Measurements from ENCODE around the gene CECR2. TPM values are rescaled to one million over a fixed set of nuclear protein-coding genes. Genes with fewer than 3 reads are reported as not detected.
"Not testable (repeated sequence)": the region's sequence is repeated elsewhere in the genome, so short reads cannot be mapped to it uniquely, and the experiment has no call there.

Gene CECR2
- total and polyA plus RNA-seq, 2 donors from 2014 or later, result 0.58 to 3.4 TPM

- H3K27ac ChIP-seq (ENCODE audit: low read depth in 2 of 2, low read length in 2 of 2), result no peak overlapping the region
- FAIRE-seq, result no peak
Measured at GRCh38 chr22:17422736-17423343, 53.6 kb downstream of the CECR2 start.

DNA sequence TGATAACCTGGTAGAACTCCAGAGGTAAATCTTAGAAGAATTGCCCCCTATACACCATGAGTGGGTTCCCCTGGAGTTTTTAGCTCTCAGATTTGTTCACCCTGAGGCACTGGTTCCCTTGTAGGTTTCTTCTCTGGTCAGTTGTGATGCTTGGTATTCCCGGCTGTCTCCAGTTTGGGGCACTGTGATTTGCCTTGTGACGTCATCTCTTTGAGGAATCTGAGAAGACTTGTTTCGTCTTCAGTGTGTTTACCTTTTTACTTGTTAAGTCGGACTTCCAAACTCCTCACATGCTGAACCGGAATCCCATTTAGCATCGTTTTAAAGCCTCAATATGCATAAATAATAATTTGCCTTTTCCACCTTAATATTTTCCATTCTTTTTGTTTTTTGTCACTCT is 54.4 kb downstream of the CECR2 start:
- peak in 1 of 5 donors; percentile 38 for DNase-seq

More at GRCh38 chr22:17422736-17423343, 53.6 kb downstream of the CECR2 start:
- TF ChIP-seq, protein P1, sequence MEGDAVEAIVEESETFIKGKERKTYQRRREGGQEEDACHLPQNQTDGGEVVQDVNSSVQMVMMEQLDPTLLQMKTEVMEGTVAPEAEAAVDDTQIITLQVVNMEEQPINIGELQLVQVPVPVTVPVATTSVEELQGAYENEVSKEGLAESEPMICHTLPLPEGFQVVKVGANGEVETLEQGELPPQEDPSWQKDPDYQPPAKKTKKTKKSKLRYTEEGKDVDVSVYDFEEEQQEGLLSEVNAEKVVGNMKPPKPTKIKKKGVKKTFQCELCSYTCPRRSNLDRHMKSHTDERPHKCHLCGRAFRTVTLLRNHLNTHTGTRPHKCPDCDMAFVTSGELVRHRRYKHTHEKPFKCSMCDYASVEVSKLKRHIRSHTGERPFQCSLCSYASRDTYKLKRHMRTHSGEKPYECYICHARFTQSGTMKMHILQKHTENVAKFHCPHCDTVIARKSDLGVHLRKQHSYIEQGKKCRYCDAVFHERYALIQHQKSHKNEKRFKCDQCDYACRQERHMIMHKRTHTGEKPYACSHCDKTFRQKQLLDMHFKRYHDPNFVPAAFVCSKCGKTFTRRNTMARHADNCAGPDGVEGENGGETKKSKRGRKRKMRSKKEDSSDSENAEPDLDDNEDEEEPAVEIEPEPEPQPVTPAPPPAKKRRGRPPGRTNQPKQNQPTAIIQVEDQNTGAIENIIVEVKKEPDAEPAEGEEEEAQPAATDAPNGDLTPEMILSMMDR (IDR thresholded peaks at IDR 0.05; ENCODE audit: borderline replicate concordance, extremely low read depth, insufficient read depth), result no peak
- intact Hi-C loops (cut with DNase I), result no loop called here
- no peaks in the 10 kb centered on the region for H3K9me3 ChIP-seq (ENCODE audit: control insufficient read depth in 2 of 3, insufficient read depth in 1 of 3, low read length in 3 of 3)
- H3K9ac ChIP-seq (ENCODE audit: low read length in 3 of 3), result no peak overlapping the region
- no peak overlapping the region for H3K4me3 ChIP-seq (ENCODE audit: low read length in 3 of 3)
- H3K36me3 ChIP-seq (ENCODE audit: control insufficient read depth in 2 of 3, insufficient read depth in 3 of 3, low read length in 3 of 3), result no peaks in the 10 kb centered on the region
- H3K4me1 ChIP-seq (ENCODE audit: control insufficient read depth in 2 of 3, insufficient read depth in 2 of 3, low read depth in 1 of 3, low read length in 3 of 3), result no peaks in the 10 kb centered on the region
- peak in 1 of 5 donors; percentile 49 for DNase-seq
- H3K27me3 ChIP-seq (ENCODE audit: control insufficient read depth, insufficient read depth, low read length), result no peaks in the 10 kb centered on the region

GRCh38 chr22:17427528-17427927 is 58.3 kb downstream of the CECR2 start:
- H3K9ac ChIP-seq (ENCODE audit: low read length in 3 of 3); H3K27ac ChIP-seq (ENCODE audit: low read depth in 2 of 2, low read length in 2 of 2); H3K4me3 ChIP-seq (ENCODE audit: low read length in 3 of 3); DNase-seq; FAIRE-seq; intact Hi-C loops (cut with DNase I); H3K36me3 ChIP-seq (ENCODE audit: control insufficient read depth in 2 of 3, insufficient read depth in 3 of 3, low read length in 3 of 3); H3K4me1 ChIP-seq (ENCODE audit: control insufficient read depth in 2 of 3, insufficient read depth in 2 of 3, low read depth in 1 of 3, low read length in 3 of 3); H3K27me3 ChIP-seq (ENCODE audit: control insufficient read depth, insufficient read depth, low read length); H3K9me3 ChIP-seq (ENCODE audit: control insufficient read depth in 2 of 3, insufficient read depth in 1 of 3, low read length in 3 of 3): not testable (repeated sequence)

More for the DNA sequence above, 54.4 kb downstream of the CECR2 start:
- Histone ChIP-seq H3K4me3 (ENCODE audit: low read length in 3 of 3) (no peak overlapping the region), H3K9ac (ENCODE audit: low read length in 3 of 3) (no peak overlapping the region), H3K36me3 (ENCODE audit: control insufficient read depth in 2 of 3, insufficient read depth in 3 of 3, low read length in 3 of 3) (no peaks in the 10 kb centered on the region), H3K27ac (ENCODE audit: low read depth in 2 of 2, low read length in 2 of 2) (no peak overlapping the region), H3K4me1 (ENCODE audit: control insufficient read depth in 2 of 3, insufficient read depth in 2 of 3, low read depth in 1 of 3, low read length in 3 of 3) (no peaks in the 10 kb centered on the region), H3K27me3 (ENCODE audit: control insufficient read depth, insufficient read depth, low read length) (no peaks in the 10 kb centered on the region), H3K9me3 (ENCODE audit: control insufficient read depth in 2 of 3, insufficient read depth in 1 of 3, low read length in 3 of 3) (no peaks in the 10 kb centered on the region)
- TF ChIP-seq, protein P1 (IDR thresholded peaks at IDR 0.05; ENCODE audit: borderline replicate concordance, extremely low read depth, insufficient read depth), result no peak
- no peak for FAIRE-seq
- intact Hi-C loops (cut with DNase I), result no loop called here

- intact Hi-C loops (cut with DNase I), result no loop called here
- Histone ChIP-seq H3K4me3 (ENCODE audit: low read length in 3 of 3) (no peak overlapping the region), H3K9ac (ENCODE audit: low read length in 3 of 3) (no peak overlapping the region)
Measured at GRCh38 chr22:17429516-17429915, 60.3 kb downstream of the CECR2 start.

More at GRCh38 chr22:17429516-17429915, 60.3 kb downstream of the CECR2 start:
- no peaks in the 10 kb centered on the region for H3K27me3 ChIP-seq (ENCODE audit: control insufficient read depth, insufficient read depth, low read length)
- no peak overlapping the region for H3K27ac ChIP-seq (ENCODE audit: low read depth in 2 of 2, low read length in 2 of 2)
- H3K4me1 ChIP-seq (ENCODE audit: control insufficient read depth in 2 of 3, insufficient read depth in 2 of 3, low read depth in 1 of 3, low read length in 3 of 3), result no peaks in the 10 kb centered on the region
- no peaks in the 10 kb centered on the region for H3K9me3 ChIP-seq (ENCODE audit: control insufficient read depth in 2 of 3, insufficient read depth in 1 of 3, low read length in 3 of 3)
- no peaks in the 10 kb centered on the region for H3K36me3 ChIP-seq (ENCODE audit: control insufficient read depth in 2 of 3, insufficient read depth in 3 of 3, low read length in 3 of 3)
- TF ChIP-seq, protein P1 (IDR thresholded peaks at IDR 0.05; ENCODE audit: borderline replicate concordance, extremely low read depth, insufficient read depth), result no peak
- DNase-seq (no peak), FAIRE-seq (no peak)
